PC-3 (cell line): Measurements from ENCODE around the gene GPN1. TPM values are rescaled to one million over a fixed set of nuclear protein-coding genes. Genes with fewer than 3 reads are reported as not detected.

ENCODE experiments used
- ATAC-seq: fragments of 200-7000 bp; cut with Tn5 transposase; 2 replicates; pipeline ENCODE4 v1.9.1; 2020; ENCODE audit warnings: mild to moderate bottlenecking, moderate library complexity
- BruUV-seq: library from RNA; stranded (reverse); fragments of 400-500 nt; replicated peaks from 2 replicates; lab custom pipeline; 2021; lab: Mats Ljungman, UMichigan
- CTCF ChIA-PET: fragments of 300-600 bp; sonication (Branson Sonifier 250); formaldehyde crosslinking; loops from one replicate; lab custom pipeline; 2022; ENCODE audit warnings: antibody characterized with exemption; lab: Charles Lee
- POLR2A ChIA-PET: fragments of 300-600 bp; sonication (Branson Sonifier 250); formaldehyde crosslinking; loops from one replicate; lab custom pipeline; 2022; ENCODE audit warnings: antibody characterized with exemption; ENCODE audit not compliant: unreplicated experiment; lab: Charles Lee
- DNase-seq: peaks from one replicate; pipeline ENCODE4 v3.0.0-alpha.2; 2015
- H2AFZ ChIP-seq: fragments of 300-600 bp; sonication (generic); 2 replicates; pipeline ENCODE4 v1.6.0; 2016; ENCODE audit warnings: antibody characterized with exemption, low read length
- H3F3A ChIP-seq: fragments of 300-600 bp; sonication (generic); one replicate; pipeline ENCODE4 v1.6.0; 2017; ENCODE audit warnings: antibody characterized with exemption, low read length, control low read depth, mild to moderate bottlenecking; ENCODE audit not compliant: unreplicated experiment
- H3K27ac ChIP-seq: fragments of 300-600 bp; sonication (generic); 2 replicates; pipeline ENCODE4 v1.5.1; 2016; ENCODE audit warnings: mild to moderate bottlenecking, low read length
- H3K27me3 ChIP-seq: fragments of 300-600 bp; sonication (generic); 2 replicates; pipeline ENCODE4 v1.6.1; 2016; ENCODE audit warnings: low read length, mixed read lengths
- H3K36me3 ChIP-seq: fragments of 300-600 bp; sonication (generic); 2 replicates; pipeline ENCODE4 v1.6.1; 2016; ENCODE audit warnings: low read depth, mixed run types, low read length, mixed read lengths
- H3K4me1 ChIP-seq: fragments of 300-600 bp; sonication (generic); 2 replicates; pipeline ENCODE4 v1.5.1; 2016; ENCODE audit warnings: low read length; ENCODE audit not compliant: insufficient read depth
- H3K4me2 ChIP-seq: fragments of 300-600 bp; sonication (generic); 2 replicates; pipeline ENCODE4 v1.6.0; 2016; ENCODE audit warnings: low read length
- H3K4me3 ChIP-seq: fragments of 300-600 bp; sonication (generic); 2 replicates; pipeline ENCODE4 v1.5.1; 2016; ENCODE audit warnings: mild to moderate bottlenecking, low read length, mixed read lengths
- H3K79me2 ChIP-seq: fragments of 300-600 bp; sonication (generic); 2 replicates; pipeline ENCODE4 v1.6.1; 2017; ENCODE audit warnings: low read length, mixed read lengths
- H3K9ac ChIP-seq: fragments of 300-600 bp; sonication (generic); 2 replicates; pipeline ENCODE4 v1.6.0; 2016; ENCODE audit warnings: mild to moderate bottlenecking, low read length
- H3K9me2 ChIP-seq: fragments of 300-600 bp; sonication (generic); replicated peaks from 2 replicates; pipeline ENCODE4 v1.6.1; 2016; ENCODE audit warnings: mixed run types, low read length, mixed read lengths
- H3K9me3 ChIP-seq: fragments of 300-600 bp; sonication (generic); 2 replicates; pipeline ENCODE4 v1.6.1; 2016; ENCODE audit warnings: low read length, mixed read lengths
- H4K20me1 ChIP-seq: fragments of 300-600 bp; sonication (generic); 2 replicates; pipeline ENCODE4 v1.6.1; 2016; ENCODE audit warnings: low read length, mixed read lengths
- EZH2 ChIP-seq: fragments of 300-600 bp; sonication (generic); IDR thresholded peaks from one replicate; pipeline ENCODE4 v1.6.1; 2017; ENCODE audit warnings: antibody characterized with exemption, mild to moderate bottlenecking, low read length; ENCODE audit not compliant: unreplicated experiment
- EZH2phosphoT487 ChIP-seq: fragments of 300-600 bp; sonication (generic); IDR thresholded peaks from 2 replicates; pipeline ENCODE4 v1.6.1; 2018; ENCODE audit warnings: mild to moderate bottlenecking, antibody characterized with exemption, low read length, borderline replicate concordance
- intact Hi-C: fragments of 100-400 bp; cut with micrococcal nuclease; formaldehyde crosslinking; loops from 2 replicates; pipeline ENCODE4 v1.9.0; 2023
- total RNA-seq: library from RNA; depleted of rRNA; stranded (reverse); fragments of >200 nt; gene quantifications from 2 replicates; pipeline ENCODE4 v1.2.3, GENCODE V29; 2014
- TF ChIP-seq, protein P1 (sequence below): fragments of 300-600 bp; sonication (generic); conservative IDR thresholded peaks from 2 replicates; pipeline ENCODE4 v1.5.1; 2017; ENCODE audit warnings: antibody characterized with exemption, low read depth, mild to moderate bottlenecking, low read length

Gene GPN1
- total RNA-seq, 1 experiment from 2014 or later: 46.8 TPM

DNA sequence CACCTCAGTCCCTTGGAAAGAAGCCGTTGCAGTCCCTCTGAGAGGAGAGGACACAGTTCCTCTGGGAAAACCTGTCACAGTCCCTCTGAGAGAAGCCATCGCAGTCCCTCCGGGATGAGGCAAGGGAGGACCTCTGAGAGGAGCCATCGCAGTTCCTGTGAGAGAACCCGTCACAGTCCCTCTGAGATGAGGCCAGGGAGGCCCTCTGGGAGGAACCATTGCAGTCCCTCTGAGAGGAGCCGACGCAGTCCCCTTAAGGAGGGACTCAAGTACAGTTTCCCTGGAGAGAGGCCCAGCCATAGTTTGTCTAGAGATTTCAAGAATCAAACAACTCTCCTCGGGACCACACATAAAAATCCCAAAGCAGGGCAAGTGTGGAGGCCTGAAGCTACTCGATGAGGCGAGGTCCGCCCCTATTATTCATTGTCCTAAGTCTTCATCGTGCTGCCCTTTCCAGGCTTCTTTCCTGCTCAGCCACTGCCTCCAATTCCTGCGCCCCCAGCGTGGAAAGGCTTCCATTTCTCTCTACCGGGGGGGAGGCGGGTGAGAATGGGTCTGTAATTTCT, 46.6 kb upstream of the GPN1 start:
- no peaks in the 10 kb centered on the region for H3K79me2 ChIP-seq
- intact Hi-C loops: no loop called here
- H3K4me3 ChIP-seq: no peak overlapping the region
- H3K4me2 ChIP-seq: no peak overlapping the region
- no peak overlapping the region for H3K27ac ChIP-seq
- ATAC-seq (no peak), DNase-seq (no peak)
- no peaks in the 10 kb centered on the region for H3K9me2 ChIP-seq
- no peaks in the 10 kb centered on the region for H4K20me1 ChIP-seq
- CTCF ChIA-PET: no interaction called here
- no peak overlapping the region for H2AFZ ChIP-seq
- no peak overlapping the region for H3K9ac ChIP-seq
- no peaks in the 10 kb centered on the region for H3K9me3 ChIP-seq
- no TSS peak for BruUV-seq
- H3K4me1 ChIP-seq: no peaks in the 10 kb centered on the region
- POLR2A ChIA-PET: no interaction called here
- no peaks in the 10 kb centered on the region for H3K27me3 ChIP-seq
- H3F3A ChIP-seq: no peaks in the 10 kb centered on the region
- no peaks in the 10 kb centered on the region for H3K36me3 ChIP-seq
- TF ChIP-seq, protein P1, sequence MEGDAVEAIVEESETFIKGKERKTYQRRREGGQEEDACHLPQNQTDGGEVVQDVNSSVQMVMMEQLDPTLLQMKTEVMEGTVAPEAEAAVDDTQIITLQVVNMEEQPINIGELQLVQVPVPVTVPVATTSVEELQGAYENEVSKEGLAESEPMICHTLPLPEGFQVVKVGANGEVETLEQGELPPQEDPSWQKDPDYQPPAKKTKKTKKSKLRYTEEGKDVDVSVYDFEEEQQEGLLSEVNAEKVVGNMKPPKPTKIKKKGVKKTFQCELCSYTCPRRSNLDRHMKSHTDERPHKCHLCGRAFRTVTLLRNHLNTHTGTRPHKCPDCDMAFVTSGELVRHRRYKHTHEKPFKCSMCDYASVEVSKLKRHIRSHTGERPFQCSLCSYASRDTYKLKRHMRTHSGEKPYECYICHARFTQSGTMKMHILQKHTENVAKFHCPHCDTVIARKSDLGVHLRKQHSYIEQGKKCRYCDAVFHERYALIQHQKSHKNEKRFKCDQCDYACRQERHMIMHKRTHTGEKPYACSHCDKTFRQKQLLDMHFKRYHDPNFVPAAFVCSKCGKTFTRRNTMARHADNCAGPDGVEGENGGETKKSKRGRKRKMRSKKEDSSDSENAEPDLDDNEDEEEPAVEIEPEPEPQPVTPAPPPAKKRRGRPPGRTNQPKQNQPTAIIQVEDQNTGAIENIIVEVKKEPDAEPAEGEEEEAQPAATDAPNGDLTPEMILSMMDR: no peak
- TF ChIP-seq EZH2phosphoT487: no peak
- no peak for TF ChIP-seq EZH2

DNA sequence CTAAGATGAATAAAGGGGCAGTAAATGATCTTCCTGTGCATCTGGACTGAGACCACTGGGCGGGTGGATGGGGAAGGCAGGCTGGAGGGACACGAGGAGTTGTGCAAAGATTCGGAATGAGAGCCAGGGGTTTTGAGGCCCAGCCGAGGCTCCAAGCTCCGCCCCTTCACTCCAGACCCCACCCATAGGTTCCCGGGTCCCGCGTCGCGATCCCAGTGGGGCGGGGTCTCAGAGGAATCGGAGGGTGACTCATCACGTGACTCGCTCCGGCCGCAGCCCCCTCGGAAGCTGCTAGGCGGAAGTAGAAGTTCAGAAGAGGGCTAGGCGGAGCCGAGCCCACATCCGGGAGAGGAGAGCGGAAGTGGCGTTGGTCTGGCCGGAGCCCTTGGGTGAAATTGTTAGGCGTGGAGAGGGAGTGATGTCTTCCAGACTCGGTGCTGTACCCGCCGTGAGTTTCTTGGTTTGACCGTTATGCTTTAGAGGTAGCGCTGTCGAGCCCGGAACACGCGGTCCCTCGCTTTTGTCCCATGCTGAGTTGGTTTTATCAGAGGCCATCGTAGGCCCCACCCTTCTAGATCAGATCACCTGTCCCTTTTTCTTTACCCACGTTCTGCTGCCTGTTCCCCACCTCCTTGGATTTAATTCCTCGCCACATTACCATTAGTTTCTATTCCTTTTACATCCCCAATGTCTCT, 46.0 kb upstream of the GPN1 start, which contains the start of gene ZNF512:
Gene ZNF512, plus strand, starts transcription at position 348 of the 695 bp plus-strand sequence. Its CDS starts 71 bp downstream, at position 419.
- Histone ChIP-seq H4K20me1 (no peaks in the 10 kb centered on the region), H3K4me3 (no peak within 1 kb of the TSS), H3K4me2 (no peak within 1 kb of the TSS), H3K9me3 (no peaks in the 10 kb centered on the region), H3K27ac (no peak within 1 kb of the TSS), H2AFZ (no peak within 1 kb of the TSS), H3K9me2 (no peaks in the 10 kb centered on the region), H3K36me3 (no peaks in the 10 kb centered on the region), H3F3A (no peaks in the 10 kb centered on the region), H3K9ac (no peak within 1 kb of the TSS), H3K27me3 (no peaks in the 10 kb centered on the region), H3K4me1 (no peaks in the 10 kb centered on the region), H3K79me2 (no peaks in the 10 kb centered on the region)
- intact Hi-C loops: no loop called here
- no peak for DNase-seq
- no peak for ATAC-seq
- CTCF ChIA-PET: no interaction called here
- POLR2A ChIA-PET: no interaction called here
- no TSS peak for BruUV-seq
- TF ChIP-seq EZH2phosphoT487 (no peak), EZH2 (no peak)
- TF ChIP-seq, protein P1: no peak

DNA sequence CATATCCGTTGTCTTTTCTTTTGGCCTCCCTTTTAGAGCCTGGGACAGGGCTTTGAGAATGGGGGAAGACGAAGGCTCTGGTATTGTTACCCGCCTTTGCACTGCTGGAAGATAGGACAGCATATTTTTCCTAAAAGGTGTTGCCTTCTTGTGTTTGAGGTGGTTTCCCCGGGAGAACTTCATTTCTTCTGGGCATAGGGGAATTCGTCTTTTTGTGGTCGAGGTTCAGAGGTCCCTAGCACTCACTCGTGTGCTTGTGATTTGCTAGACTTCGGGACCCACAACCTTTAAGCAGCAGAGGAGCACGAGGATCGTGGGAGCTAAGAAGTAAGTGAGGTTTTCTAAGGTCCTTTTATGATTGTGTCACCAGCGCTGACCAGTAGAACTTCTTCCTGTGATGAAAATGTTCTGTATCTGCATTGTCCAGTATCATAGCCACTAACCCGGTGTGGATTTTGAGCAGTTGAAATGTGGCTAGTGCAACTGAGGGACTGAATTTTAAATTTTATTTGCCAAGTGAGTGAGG, 45.4 kb upstream of the GPN1 start:
- H3F3A ChIP-seq: no peaks in the 10 kb centered on the region
- no peak overlapping the region for H3K27ac ChIP-seq
- no peak for DNase-seq
- BruUV-seq: no TSS peak
- ATAC-seq: no peak
- no peaks in the 10 kb centered on the region for H3K9me3 ChIP-seq
- TF ChIP-seq, protein P1: no peak
- TF ChIP-seq EZH2phosphoT487 (no peak), EZH2 (no peak)
- intact Hi-C loops: no loop called here
- no peaks in the 10 kb centered on the region for H3K79me2 ChIP-seq
- CTCF ChIA-PET: no interaction called here
- H2AFZ ChIP-seq: no peak overlapping the region
- H3K9me2 ChIP-seq: no peaks in the 10 kb centered on the region
- no peaks in the 10 kb centered on the region for H3K27me3 ChIP-seq
- H3K4me1 ChIP-seq: peaks cover 4% of the 10 kb centered on the region
- no peak overlapping the region for H3K9ac ChIP-seq
- POLR2A ChIA-PET: no interaction called here
- no peak overlapping the region for H3K4me3 ChIP-seq
- no peak overlapping the region for H3K4me2 ChIP-seq
- no peaks in the 10 kb centered on the region for H3K36me3 ChIP-seq
- no peaks in the 10 kb centered on the region for H4K20me1 ChIP-seq
